ENCODE results near the gene BEGAIN.

DNA sequence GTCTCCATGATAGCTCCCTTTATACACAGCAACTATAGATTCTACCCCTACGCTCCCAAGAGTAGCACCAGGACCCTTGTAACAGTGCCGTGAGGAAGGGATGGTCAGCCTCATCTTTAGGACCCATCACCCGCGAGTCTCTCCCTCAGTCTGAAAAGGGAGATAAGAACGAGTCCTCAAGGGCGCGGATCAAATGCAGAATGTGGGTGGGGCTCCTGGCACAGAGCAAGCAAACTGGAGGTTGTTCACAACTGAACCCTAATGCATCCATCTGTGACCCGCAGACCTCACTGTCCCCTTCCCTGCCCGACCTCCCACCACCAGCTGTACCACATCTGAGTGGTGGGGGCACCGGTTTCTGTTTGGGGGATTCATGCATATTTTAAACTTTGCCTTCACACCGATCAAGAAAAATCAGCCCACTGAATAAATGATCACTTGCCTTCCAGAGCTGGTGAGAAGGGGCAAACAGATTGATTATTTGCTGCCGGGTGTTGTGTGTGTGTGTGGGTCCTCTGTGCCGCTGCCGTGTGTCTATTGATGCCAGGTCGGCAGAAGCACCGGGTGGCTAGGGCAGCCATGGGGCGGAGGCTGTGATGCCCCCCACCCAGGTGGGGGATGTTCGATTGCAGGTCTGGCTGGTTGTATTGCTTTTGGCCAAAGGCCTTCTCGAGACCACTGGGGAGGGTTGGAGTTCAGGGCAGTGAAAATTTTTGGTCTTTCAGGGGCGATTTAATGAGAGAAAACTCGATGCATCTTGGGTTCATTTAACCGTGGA lies 35.7 kb upstream of the BEGAIN start:
- TF ChIP-seq POLR2A (IDR thresholded peaks at IDR 0.05; ENCODE audit: low read length) (no peak), GATA1 (IDR thresholded peaks at IDR 0.05; ENCODE audit: low read depth, low read length) (no peak)
